ENCODE results near the gene PNKD. TPM values are rescaled to one million over a fixed set of nuclear protein-coding genes. Genes with fewer than 3 reads are reported as not detected.

The PNKD gene
- total RNA-seq, 1 donor, result 53.3 TPM

- DNase-seq (ENCODE audit: low read depth in 2 of 3, low spot score in 2 of 3), result no peak
These were observed 122.7 kb downstream of the PNKD start for GRCh38 chr2:218392891-218393462.

GRCh38 chr2:218393750-218394290, 123.5 kb downstream of the PNKD start:
- peak in 1 of 3 donors; percentile 44 for DNase-seq (ENCODE audit: low read depth in 2 of 3, low spot score in 2 of 3)

DNA sequence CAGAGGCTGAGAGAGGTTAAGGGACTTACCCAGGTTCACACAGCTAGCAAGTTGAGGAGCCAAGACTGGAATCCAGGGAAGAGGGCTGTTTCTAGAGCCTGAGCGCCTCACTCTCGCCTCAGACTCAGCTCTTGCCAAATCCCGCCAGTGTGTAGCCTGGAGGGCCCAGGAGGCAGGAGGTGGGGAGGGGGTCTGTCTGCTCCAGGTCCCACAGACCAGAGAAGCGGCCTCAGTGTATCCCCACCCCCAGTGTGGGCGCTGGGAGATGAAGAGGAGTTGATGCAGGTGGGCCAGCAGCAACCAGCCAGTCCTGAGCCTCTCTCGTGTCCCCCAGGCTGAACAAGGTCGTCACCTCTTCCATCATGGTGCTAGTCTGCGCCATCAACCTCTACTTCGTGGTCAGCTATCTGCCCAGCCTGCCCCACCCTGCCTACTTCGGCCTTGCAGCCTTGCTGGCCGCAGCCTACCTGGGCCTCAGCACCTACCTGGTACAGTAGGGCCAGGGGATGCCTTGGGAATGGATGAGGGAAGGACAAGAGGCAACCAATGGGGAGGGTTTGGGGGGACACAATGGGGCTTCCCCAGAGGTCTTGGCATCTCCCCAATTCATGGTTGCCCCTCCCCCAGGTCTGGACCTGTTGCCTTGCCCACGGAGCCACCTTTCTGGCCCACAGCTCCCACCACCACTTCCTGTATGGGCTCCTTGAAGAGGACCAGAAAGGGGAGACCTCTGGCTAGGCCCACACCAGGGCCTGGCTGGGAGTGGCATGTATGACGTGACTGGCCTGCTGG, 124.2 kb downstream of the PNKD start:
- peak in 1 of 3 donors; percentile 72 for DNase-seq (ENCODE audit: low read depth in 2 of 3, low spot score in 2 of 3)

GRCh38 chr2:218395090-218395444, 124.7 kb downstream of the PNKD start:
- no peak for DNase-seq (ENCODE audit: low read depth in 2 of 3, low spot score in 2 of 3)

GRCh38 chr2:218395456-218395825, 125.1 kb downstream of the PNKD start:
- no peak for DNase-seq (ENCODE audit: low read depth in 2 of 3, low spot score in 2 of 3)

GRCh38 chr2:218395826-218396687, 125.7 kb downstream of the PNKD start:
- peak; percentile 82 to 99 (median 97) for DNase-seq (ENCODE audit: low read depth in 2 of 3, low spot score in 2 of 3)

Small RNA genes lying within 50 kb of the gene (small RNA-seq; reads per million reads assigned to genes)
- 0.27 reads per million for gene MIR6810

Other genes starting within 250 kb of the PNKD start
- 1.1 TPM for gene RUFY4, start 201.3 kb upstream of the PNKD start, total RNA-seq
- gene CXCR2, start 144.5 kb upstream of the PNKD start, total RNA-seq, result under 0.01 TPM
- gene CXCR1, start 103.6 kb upstream of the PNKD start, total RNA-seq, result under 0.01 TPM
- gene ARPC2, start 53.3 kb upstream of the PNKD start, total RNA-seq, result 259 TPM
- 0.54 TPM for gene GPBAR1, start 9.5 kb upstream of the PNKD start, total RNA-seq
- 121 TPM for gene AAMP, start 382 bp upstream of the PNKD start, total RNA-seq
- 167 TPM for gene TMBIM1, start 22.0 kb downstream of the PNKD start, total RNA-seq
- gene CATIP, start 86.3 kb downstream of the PNKD start, total RNA-seq, result 0.27 TPM
- gene SLC11A1, start 111.8 kb downstream of the PNKD start, total RNA-seq, result 3.8 TPM
- 152 TPM for gene CTDSP1, start 129.3 kb downstream of the PNKD start, total RNA-seq
- under 0.01 TPM for gene VIL1, start 148.6 kb downstream of the PNKD start, total RNA-seq